ENCODE results near the gene WDFY4. TPM values are rescaled to one million over a fixed set of nuclear protein-coding genes. Genes with fewer than 3 reads are reported as not detected.

Gene WDFY4
- total RNA-seq, 1 experiment from 2014 or later, result not detected

GRCh38 chr10:48843198-48843597 is 158.5 kb downstream of the WDFY4 start:
- no peak overlapping the region for H2BK20ac ChIP-seq (ENCODE audit: low read depth, low read length, poor library complexity, severe bottlenecking)

More at GRCh38 chr10:48843198-48843597, 158.5 kb downstream of the WDFY4 start:
- Histone ChIP-seq H3K4me1 (ENCODE audit: insufficient read depth, low read length) (no peaks in the 10 kb centered on the region), H3K56ac (ENCODE audit: insufficient read length, low read depth, low read length) (no peak overlapping the region), H3K9me3 (ENCODE audit: control insufficient read depth, low read depth, low read length) (no peaks in the 10 kb centered on the region), H4K91ac (ENCODE audit: insufficient read length, low read depth, low read length) (no peak overlapping the region), H3K27ac (ENCODE audit: insufficient read length, low read depth, low read length) (no peak overlapping the region), H3K18ac (ENCODE audit: insufficient read length, low read depth, low read length) (no peak overlapping the region), H4K5ac (ENCODE audit: insufficient read length, low read depth, low read length) (no peak overlapping the region), H3K4me2 (ENCODE audit: insufficient read depth, insufficient read length, low read length) (no peak overlapping the region), H3K79me2 (ENCODE audit: insufficient read depth, low read length) (no peaks in the 10 kb centered on the region), H3K14ac (ENCODE audit: insufficient read depth, low read length) (no peak overlapping the region), H3K9ac (ENCODE audit: extremely low read depth, insufficient read length, low read length) (no peak overlapping the region), H3T11ph (ENCODE audit: low read length) (no peak overlapping the region), H4K20me1 (ENCODE audit: control insufficient read depth, insufficient read depth, insufficient read length) (no peaks in the 10 kb centered on the region), H2BK12ac (ENCODE audit: insufficient read length, low read depth, low read length) (no peak overlapping the region), H2BK5ac (ENCODE audit: insufficient read length, low read length) (no peak overlapping the region), H3K23ac (ENCODE audit: insufficient read length, low read depth, low read length) (no peak overlapping the region), H2AK5ac (ENCODE audit: insufficient read length, low read length) (no peak overlapping the region), H2BK15ac (ENCODE audit: low read depth, low read length) (no peak overlapping the region), H3K4ac (ENCODE audit: low read depth, low read length) (no peak overlapping the region), H4K8ac (replicated peaks; ENCODE audit: insufficient read length, low read depth, low read length) (no peak overlapping the region), H2BK120ac (ENCODE audit: low read depth, low read length, poor library complexity, severe bottlenecking) (no peak overlapping the region), H3K79me1 (ENCODE audit: insufficient read depth, low read depth, low read length, poor library complexity, severe bottlenecking) (no peaks in the 10 kb centered on the region), H3K23me2 (ENCODE audit: insufficient read length, low read depth, low read length, poor library complexity, severe bottlenecking) (no peaks in the 10 kb centered on the region), H3K27me3 (ENCODE audit: insufficient read depth, low read length) (no peaks in the 10 kb centered on the region), H2AFZ (ENCODE audit: low read length) (no peak overlapping the region)
- Mint-ChIP-seq H3K4me1 (peaks cover 0 to 10% of the 10 kb centered on the region in 2 experiments; a peak in 1 of 4 replicates), H3K27ac (no peak overlapping the region), H3K27me3 (ENCODE audit: low read depth) (no peaks in the 10 kb centered on the region; the same call in none of the 2 replicates), H3K9me3 (no peaks in the 10 kb centered on the region), H3K36me3 (ENCODE audit: insufficient read depth in 1 of 3, low read depth in 3 of 3) (no peaks in the 10 kb centered on the region), H3K4me3 (no peak overlapping the region)
- no peak for DNase-seq
- TF ChIP-seq, protein P1, sequence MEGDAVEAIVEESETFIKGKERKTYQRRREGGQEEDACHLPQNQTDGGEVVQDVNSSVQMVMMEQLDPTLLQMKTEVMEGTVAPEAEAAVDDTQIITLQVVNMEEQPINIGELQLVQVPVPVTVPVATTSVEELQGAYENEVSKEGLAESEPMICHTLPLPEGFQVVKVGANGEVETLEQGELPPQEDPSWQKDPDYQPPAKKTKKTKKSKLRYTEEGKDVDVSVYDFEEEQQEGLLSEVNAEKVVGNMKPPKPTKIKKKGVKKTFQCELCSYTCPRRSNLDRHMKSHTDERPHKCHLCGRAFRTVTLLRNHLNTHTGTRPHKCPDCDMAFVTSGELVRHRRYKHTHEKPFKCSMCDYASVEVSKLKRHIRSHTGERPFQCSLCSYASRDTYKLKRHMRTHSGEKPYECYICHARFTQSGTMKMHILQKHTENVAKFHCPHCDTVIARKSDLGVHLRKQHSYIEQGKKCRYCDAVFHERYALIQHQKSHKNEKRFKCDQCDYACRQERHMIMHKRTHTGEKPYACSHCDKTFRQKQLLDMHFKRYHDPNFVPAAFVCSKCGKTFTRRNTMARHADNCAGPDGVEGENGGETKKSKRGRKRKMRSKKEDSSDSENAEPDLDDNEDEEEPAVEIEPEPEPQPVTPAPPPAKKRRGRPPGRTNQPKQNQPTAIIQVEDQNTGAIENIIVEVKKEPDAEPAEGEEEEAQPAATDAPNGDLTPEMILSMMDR (conservative IDR thresholded peaks at IDR 0.05), result no peak

All from H9 (cell line).